K562 (cell line): ENCODE data around the gene KCND2. TPM values are rescaled to one million over a fixed set of nuclear protein-coding genes. Genes with fewer than 3 reads are reported as not detected.

ENCODE experiments used
- ARID1B ChIP-seq: fragments of 450-650 bp; IDR thresholded peaks from 2 replicates; pipeline ENCODE4 v1.6.1; 2016; ENCODE audit warnings: antibody characterized with exemption, mild to moderate bottlenecking, inconsistent platforms
- ATF2 ChIP-seq: sonication (generic); formaldehyde crosslinking; IDR thresholded peaks from 2 replicates; pipeline ENCODE4 v1.8.1; 2022; ENCODE audit warnings: missing genetic modification reagents
- BACH1 ChIP-seq: fragments of 200-800 bp; sonication (Bioruptor generic); IDR thresholded peaks from 2 replicates; pipeline ENCODE4 v1.6.1; 2016; ENCODE audit warnings: missing genetic modification characterization, missing compliant biosample characterization
- CBX5 ChIP-seq: IDR thresholded peaks from 2 replicates; pipeline ENCODE4 v1.6.1; 2014; ENCODE audit warnings: low read depth, borderline replicate concordance
- FOXK1 ChIP-seq: sonication (generic); formaldehyde crosslinking; IDR thresholded peaks from 2 replicates; pipeline ENCODE4 v1.8.0; 2022; ENCODE audit warnings: missing genetic modification reagents, mild to moderate bottlenecking, borderline replicate concordance
- HDAC6 ChIP-seq: IDR thresholded peaks from 2 replicates; pipeline ENCODE4 v1.6.1; 2012; ENCODE audit warnings: low read depth, mild to moderate bottlenecking, control low read depth, inconsistent platforms, low read length, moderate library complexity
- HDAC8 ChIP-seq: fragments of 450-650 bp; IDR thresholded peaks from 2 replicates; pipeline ENCODE4 v1.6.1; 2016; ENCODE audit warnings: mild to moderate bottlenecking, missing genetic modification characterization, moderate library complexity, missing compliant biosample characterization
- MED1 ChIP-seq: sonication (generic); formaldehyde crosslinking; IDR thresholded peaks from 2 replicates; pipeline ENCODE4 v1.8.1; 2023; ENCODE audit warnings: missing genetic modification reagents, borderline replicate concordance
- NFE2 ChIP-seq: IDR thresholded peaks from 2 replicates; pipeline ENCODE4 v1.6.1; 2014; ENCODE audit warnings: antibody characterized with exemption, low read depth
- PHB2 ChIP-seq: fragments of 450-650 bp; IDR thresholded peaks from 2 replicates; pipeline ENCODE4 v1.6.1; 2017; ENCODE audit warnings: low read depth
- PYGO2 ChIP-seq: fragments of 450-650 bp; IDR thresholded peaks from 2 replicates; pipeline ENCODE4 v1.6.1; 2016; ENCODE audit warnings: mild to moderate bottlenecking, missing genetic modification characterization, moderate library complexity, missing compliant biosample characterization
- RBM25 ChIP-seq: fragments of 200-400 bp; formaldehyde crosslinking; IDR thresholded peaks from 2 replicates; pipeline ENCODE4 v1.6.1; 2018; ENCODE audit warnings: low read length, low read depth, moderate library complexity; ENCODE audit not compliant: severe bottlenecking
- SMC3 ChIP-seq: conservative IDR thresholded peaks from 2 replicates; pipeline ENCODE4 v1.6.1; 2011; ENCODE audit warnings: low read depth, low read length, improper control_type of control experiment; ENCODE audit not compliant: insufficient read depth
- SUPT5H ChIP-seq: fragments of 450-650 bp; IDR thresholded peaks from 2 replicates; pipeline ENCODE4 v1.6.1; 2016
- TAL1 ChIP-seq: fragments of 450-650 bp; IDR thresholded peaks from 2 replicates; pipeline ENCODE4 v1.6.1; 2016; ENCODE audit warnings: mild to moderate bottlenecking
- ZNF318 ChIP-seq, 2 experiments: fragments of 450-650 bp; IDR thresholded peaks; 2 replicates each; pipeline ENCODE4 v1.6.1; 2016; ENCODE audit warnings: mild to moderate bottlenecking in 2 of 2, borderline replicate concordance in 1 of 2, low read depth in 1 of 2, moderate library complexity in 1 of 2
- ZNF445 ChIP-seq: fragments of 250-450 bp; sonication (Bioruptor Pico); IDR thresholded peaks from 2 replicates; pipeline ENCODE4 v1.4.0; 2020; ENCODE audit warnings: low read depth, mild to moderate bottlenecking, moderate library complexity
- polyA plus RNA-seq, 8 experiments: library from polyadenylated mRNA; depleted of rRNA in 4 of 8; stranded (reverse) in 5 of 8; unstranded in 3 of 8; fragments of >200 nt; fragmentation: Nextera tagmentation in 2 of 8; fragmentation: Illumina TruSeq in 1 of 8; extraction: Ambion mirVana in 2 of 8; extraction: Trizol in 1 of 8; gene quantifications; 2 replicates each; pipeline versions ENCODE4 v1.2.1 to v1.2.3, GENCODE V29; 2011 to 2014; ENCODE audit warnings: inconsistent platforms in 1 of 8, missing spikeins in 1 of 8
- total RNA-seq, 7 experiments: library from RNA; depleted of rRNA in 6 of 7; stranded (reverse); fragments of >200 nt in 6 of 7; fragmentation: Illumina TruSeq in 2 of 7; extraction: Trizol in 2 of 7; gene quantifications; 2 replicates each; pipeline versions ENCODE4 v1.2.1 to v1.2.3, GENCODE V29; 2011 to 2021; ENCODE audit warnings: low replicate concordance in 1 of 7

KCND2 gene
- total and polyA plus RNA-seq, 9 of the 15 experiments (the other 6 are each of a cell fraction or from before 2014, with no cell fraction given) = 0.03 to 0.12 TPM; not detected in 7

- no peak for TF ChIP-seq ATF2 (CRISPR knock-in tag)
- TF ChIP-seq ZNF445 (CRISPR knock-in tag) = no peak
- TF ChIP-seq PHB2 = no peak
- no peak for TF ChIP-seq MED1 (CRISPR knock-in tag)
- TF ChIP-seq ARID1B = peak; percentile 16; the same call in 1 of the 2 replicates
- TF ChIP-seq HDAC6 = no peak
- TF ChIP-seq HDAC8 (tag) = no peak
- peak; percentile 61 for TF ChIP-seq RBM25
- no peak for TF ChIP-seq BACH1 (tag)
- no peak for TF ChIP-seq FOXK1 (CRISPR knock-in tag)
- TF ChIP-seq PYGO2 = no peak
- no peak for TF ChIP-seq CBX5
- TF ChIP-seq SUPT5H = no peak
- peak; percentile 25; the same call in 1 of the 2 replicates for TF ChIP-seq TAL1
- no peak for TF ChIP-seq NFE2
- no peak for TF ChIP-seq ZNF318 (IDR thresholded peaks at IDR 0.05; ENCODE audit: borderline replicate concordance in 1 of 2, low read depth in 1 of 2)
- TF ChIP-seq SMC3 = 0 out of 2 replicates have a peak, but pooled peaks have one; percentile 30
Measured at GRCh38 chr7:120725376-120726039, 452.5 kb downstream of the KCND2 start (continued).
